ENCODE measurements around the gene HSCB.
"Not testable (repeated sequence)": the region's sequence is repeated elsewhere in the genome, so short reads cannot be mapped to it uniquely, and the experiment has no call there.

Gene HSCB

DNA sequence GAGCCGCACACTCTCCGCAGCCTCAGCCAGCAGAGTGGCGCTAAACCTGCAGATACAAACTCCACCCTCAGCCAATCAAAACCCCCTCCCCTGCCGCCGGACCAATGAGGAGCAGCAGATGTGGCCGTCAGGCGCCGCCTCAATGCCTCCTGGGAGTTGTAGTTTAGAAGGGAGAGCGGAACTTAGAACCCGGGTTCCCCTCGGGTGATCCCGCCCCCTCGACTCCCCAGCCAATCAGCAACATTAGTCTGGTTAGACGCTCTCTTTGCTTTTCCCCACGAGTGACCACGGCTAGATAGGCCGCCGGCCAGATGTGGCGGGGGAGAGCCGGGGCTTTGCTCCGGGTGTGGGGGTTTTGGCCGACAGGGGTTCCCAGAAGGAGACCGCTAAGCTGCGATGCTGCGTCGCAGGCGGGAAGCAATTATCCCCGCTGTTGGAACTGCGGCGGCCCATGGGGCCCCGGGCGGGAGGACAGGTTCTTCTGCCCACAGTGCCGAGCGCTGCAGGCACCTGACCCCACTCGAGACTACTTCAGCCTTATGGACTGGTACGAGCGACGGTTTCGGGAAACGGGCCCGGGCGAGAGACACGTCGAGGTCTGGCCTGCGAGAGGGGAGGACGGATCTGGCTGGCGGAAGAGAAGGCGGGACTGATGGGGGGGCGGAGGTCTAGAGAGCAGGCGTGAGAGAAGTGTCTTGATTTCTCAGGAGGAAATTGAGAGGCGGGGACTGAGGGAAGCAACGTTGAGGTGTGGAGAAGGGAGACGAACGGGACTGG is at the start of gene HSCB, which contains the start of gene CHEK2:
TSS of gene HSCB (plus strand) at position 255 of the 777 bp plus-strand sequence. CDS start at position 312, 57 bp downstream.
TSS of gene CHEK2 (minus strand) at position 36 of the 777 bp plus-strand sequence. CDS start 7,099 bp downstream, outside the sequence.
- DNase-seq, result peak; percentile 99

DNA sequence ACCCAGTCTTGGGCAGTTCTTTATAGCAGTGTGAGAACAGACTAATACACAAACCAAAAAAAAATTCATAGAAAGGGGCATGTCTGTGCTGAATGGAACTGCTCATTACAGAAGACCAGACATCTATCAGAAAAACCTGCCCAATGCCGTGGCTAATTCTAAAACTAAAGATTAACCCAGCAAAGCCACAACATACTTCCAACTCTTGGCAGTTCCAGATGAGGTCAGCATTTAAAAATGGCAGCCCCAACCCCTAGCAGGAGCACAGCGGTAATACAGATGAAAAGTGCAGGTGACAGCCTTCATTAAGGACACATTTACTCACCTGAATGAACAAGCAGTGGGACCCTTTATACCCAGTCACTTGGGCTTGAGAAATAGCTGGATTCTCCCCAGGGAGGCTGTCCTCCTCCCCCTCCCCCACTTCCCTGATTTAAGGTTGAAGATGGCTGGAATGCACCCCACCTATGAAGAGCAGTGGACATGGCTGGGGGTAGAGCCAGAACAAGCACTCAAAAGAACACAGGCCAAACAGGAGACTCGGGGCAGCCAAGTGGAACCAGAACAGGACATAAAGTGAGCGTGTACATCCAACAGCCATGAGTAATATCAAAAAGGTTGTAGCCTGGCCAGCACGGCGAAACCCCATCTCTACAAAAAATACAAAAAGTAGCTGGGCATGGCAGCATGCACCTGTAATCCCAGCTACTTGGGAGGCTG is 48.6 kb upstream of the HSCB start:
- DNase-seq, result not testable (repeated sequence)

- DNase-seq, result no peak
Measured at GRCh38 chr22:28702891-28703290, 38.9 kb upstream of the HSCB start.

DNA sequence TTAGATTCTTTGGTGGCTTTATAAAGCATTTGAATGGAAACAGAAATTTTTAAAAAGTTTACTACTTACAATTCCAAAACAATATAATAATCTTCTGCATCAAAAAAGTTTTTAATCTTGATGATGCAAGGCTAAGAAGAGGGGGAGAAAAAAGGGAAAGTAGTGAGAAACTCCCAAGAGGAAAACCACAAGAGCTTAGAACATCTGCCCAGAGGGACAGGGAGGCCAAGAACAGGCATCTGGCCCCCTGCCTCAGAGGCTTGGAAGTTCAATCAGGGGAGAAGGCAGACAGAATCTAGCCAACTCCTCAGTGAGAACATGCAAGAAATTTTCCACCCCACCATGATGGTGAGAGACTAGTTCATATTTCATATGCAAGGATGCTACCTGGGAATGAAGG is 38.4 kb upstream of the HSCB start:
- DNase-seq, result no peak

DNA sequence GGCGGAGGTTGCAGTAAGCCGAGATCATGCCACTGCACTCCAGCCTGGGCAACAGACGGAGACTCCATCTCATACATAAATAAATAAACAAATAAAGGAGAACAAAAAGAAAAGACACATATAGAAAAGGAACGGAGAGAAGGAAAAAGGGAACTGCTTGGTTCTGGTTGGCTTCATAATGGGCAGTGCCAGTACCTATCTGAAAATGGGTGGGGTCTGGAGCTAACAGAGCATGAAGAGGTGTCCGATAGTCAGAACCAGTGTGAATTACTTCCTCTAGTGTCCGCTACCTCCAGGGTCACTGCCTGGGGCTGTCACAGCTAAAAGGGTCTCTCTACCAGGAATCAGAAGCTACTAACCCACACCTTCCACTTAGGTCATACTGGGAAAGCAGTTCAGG is 35.0 kb upstream of the HSCB start:
- no peak for DNase-seq

- DNase-seq, result no peak
Measured at GRCh38 chr22:28710107-28710506, 31.7 kb upstream of the HSCB start.

GRCh38 chr22:28710576-28711191 is 31.2 kb upstream of the HSCB start:
- no peak for DNase-seq

- no peak for DNase-seq
Measured at GRCh38 chr22:28711341-28711740, 30.5 kb upstream of the HSCB start.

DNA sequence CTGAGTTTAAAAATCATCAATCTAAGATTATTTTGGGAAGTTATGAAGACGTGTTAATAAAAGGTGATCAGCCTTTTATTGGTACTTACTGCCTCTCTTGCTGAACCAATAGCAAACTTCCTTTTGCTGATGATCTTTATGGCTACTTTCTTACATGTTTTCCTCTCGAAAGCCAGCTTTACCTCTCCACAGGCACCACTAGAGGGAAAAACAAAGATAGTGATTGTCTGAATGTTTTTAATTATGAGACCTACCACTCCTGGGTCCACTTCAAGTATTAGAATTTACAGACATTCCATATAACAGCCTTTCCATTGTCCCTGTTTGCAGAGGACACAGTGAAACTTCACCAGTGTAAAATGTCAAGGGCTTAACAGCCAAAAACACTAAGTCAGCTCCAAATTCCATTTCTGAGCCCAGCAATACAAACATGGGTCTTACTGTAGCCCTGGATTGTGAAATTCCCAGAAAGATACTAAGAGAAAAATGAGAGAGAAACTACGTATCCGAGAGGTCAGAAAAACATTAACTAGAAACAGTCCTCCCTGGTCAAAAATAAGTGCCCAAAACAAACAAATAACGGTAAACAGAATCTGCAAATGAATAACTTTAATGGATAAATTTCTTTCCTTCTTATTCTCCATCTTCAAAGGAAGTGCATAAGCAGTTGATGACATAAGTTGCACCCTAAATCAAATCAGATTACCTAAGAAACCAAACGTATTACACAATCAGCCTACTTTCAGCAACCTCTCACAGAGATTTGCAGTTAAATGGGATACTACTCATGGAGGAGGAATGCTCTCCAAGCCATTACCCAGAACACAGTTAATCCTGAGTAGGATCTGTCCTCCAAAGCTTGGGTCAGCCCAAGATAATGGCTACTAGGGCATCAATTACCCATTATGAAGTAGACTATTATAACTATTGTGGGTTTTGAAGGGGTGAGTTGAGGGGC is 29.7 kb upstream of the HSCB start:
- DNase-seq, result peak; percentile 6

GRCh38 chr22:28714043-28714628 is 27.7 kb upstream of the HSCB start:
- no peak for DNase-seq

- DNase-seq, result no peak
Measured at GRCh38 chr22:28715611-28716010, 26.2 kb upstream of the HSCB start.

DNA sequence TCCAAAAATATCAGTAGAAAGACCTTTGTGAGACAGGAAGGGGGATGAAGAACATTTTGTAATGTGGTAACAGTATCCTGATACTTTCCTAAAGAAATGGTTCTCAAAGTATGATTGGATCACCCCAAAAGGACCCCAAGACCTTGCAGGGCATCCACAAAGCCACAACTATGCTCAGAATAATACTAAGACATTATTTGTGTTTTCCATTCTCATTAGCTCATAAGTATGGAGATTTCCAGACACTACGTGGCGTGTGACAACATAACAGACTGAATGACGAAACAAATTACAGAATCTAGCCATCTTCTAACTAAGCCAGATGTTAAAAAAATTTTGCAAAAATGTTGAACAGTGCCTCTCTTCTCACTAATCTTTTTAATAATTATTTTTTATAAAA is 25.2 kb upstream of the HSCB start:
- no peak for DNase-seq

- no peak for DNase-seq
Measured at GRCh38 chr22:28718044-28718443, 23.8 kb upstream of the HSCB start.

- DNase-seq, result no peak
Measured at GRCh38 chr22:28728002-28728401, 13.8 kb upstream of the HSCB start.

- no peak for DNase-seq
Measured at GRCh38 chr22:28728621-28729313, 13.1 kb upstream of the HSCB start.

DNA sequence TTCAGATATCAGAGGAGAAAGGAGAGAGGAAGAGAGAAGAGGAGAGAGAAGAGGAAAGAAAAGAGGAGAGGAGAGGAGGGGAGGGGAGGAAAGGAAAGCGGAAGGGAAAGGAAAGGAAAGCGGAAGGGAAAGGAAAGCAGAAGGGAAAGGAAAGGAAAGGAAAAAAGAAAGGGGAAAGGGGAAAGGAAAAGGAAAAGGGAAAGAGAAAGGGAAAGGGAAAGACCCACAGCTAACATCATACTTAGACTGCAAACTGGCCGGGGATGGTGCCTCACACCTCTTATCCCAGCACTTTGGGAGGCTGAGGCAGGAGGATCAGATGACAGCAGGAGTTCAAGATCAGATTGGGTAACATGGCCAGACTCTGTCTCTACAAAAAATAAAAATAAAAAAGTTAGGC is 11.7 kb upstream of the HSCB start:
- no peak for DNase-seq

- no peak for DNase-seq
Measured at GRCh38 chr22:28734393-28734792, 7.4 kb upstream of the HSCB start.

DNA sequence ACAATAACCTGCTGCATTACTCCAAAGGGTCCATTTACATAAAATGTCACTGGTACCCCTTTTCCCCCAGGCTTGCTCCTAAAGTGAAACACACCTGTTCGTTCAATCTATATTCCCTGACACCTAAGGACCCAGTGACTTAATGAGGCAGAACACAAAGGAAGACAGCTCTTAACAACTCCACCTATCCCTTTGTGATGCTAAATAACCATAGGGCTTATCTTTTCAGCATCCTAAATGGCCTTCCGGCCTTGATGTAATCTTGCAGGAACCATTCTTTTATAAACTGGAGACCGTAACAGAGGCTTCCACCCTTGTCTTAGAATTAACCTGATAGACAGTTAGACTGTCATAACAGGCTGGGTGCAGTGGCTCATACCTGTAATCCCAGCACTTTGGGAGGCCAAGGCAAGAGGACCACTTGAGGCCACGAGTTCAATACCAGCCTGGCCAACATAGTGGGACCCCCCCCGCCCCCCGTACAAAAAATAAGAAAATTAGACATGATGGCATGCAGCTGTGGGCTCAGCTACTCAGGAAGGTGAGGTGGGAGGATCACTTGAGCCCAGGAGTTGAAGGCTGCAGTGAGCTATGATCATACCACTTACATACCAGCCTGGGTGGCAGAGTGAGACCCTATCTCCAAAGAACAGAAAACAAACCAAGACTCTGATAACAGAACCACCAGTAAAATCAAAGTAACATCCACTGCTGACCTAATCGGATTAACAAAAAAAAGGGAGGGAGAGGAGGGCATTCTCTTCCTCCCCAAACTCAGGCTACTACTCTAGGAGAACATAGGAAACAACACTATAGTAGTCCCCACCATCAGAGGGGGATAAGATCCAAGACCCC is 5.3 kb upstream of the HSCB start:
- DNase-seq, result peak; percentile 46

DNA sequence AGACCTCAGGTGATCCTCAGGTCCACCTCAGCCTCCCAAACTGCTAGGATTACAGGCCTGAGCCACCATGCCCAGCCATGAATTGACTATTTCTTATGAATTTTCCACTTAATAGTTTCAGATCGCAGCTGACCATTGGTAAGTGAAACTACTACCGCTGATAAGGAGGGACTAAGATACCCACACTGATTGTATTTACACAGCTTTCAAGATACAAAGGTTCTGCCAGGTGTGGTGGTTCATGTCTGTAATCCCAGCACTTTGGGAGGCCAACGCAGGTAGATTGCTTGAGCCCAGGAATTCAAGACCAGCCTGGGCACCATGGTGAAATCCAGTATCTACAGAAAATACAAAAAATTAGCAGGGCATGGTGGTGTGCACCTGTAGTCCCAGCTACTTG is 4.1 kb upstream of the HSCB start:
- DNase-seq, result no peak

DNA sequence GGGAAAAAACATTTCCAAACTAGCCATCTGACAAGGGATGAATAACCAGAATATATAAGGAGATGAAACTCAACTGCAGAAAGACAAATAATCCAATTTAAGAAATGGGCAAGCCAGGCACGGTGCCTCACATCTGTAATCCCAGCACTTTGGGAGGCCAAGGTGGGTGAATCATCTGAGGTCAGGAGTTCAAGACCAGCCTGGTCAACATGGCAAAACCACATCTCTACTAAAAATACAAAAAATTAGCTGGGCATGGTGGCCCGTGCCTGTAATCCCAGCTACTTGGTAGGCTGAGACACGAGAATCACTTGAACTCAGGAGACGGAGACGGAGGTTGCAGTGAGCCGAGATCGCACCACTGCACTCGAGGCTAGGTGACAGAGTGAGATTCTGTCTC is 3.0 kb upstream of the HSCB start:
- DNase-seq, result not testable (repeated sequence)

Data from OCI-M1 (cell line).